SK-N-SH treated with all-trans-retinoic acid at 6 μM for 48 hours (cell line): ENCODE measurements around the gene RNF135.

Experiments used
- ARNTL ChIP-seq: fragments of 450-650 bp; formaldehyde crosslinking; IDR thresholded peaks from 2 replicates; pipeline ENCODE4 v1.5.0; 2020; ENCODE audit warnings: low read depth, mild to moderate bottlenecking, moderate library complexity, borderline replicate concordance
- CSRNP3 ChIP-seq: fragments of 250-450 bp; sonication (Bioruptor Pico); IDR thresholded peaks from 2 replicates; pipeline ENCODE4 v1.5.1; 2021; ENCODE audit warnings: mild to moderate bottlenecking, moderate library complexity
- ESRRG ChIP-seq: fragments of 250-450 bp; sonication (Bioruptor Pico); IDR thresholded peaks from 2 replicates; pipeline ENCODE4 v1.6.1; 2021; ENCODE audit warnings: mild to moderate bottlenecking
- GLIS3 ChIP-seq: fragments of 250-450 bp; sonication (Bioruptor Pico); IDR thresholded peaks from 2 replicates; pipeline ENCODE4 v1.5.0; 2020; ENCODE audit warnings: mild to moderate bottlenecking, moderate library complexity
- POU6F1 ChIP-seq: fragments of 250-450 bp; sonication (Bioruptor Pico); IDR thresholded peaks from 2 replicates; pipeline ENCODE4 v1.8.0; 2021; ENCODE audit warnings: low read depth, mild to moderate bottlenecking, moderate library complexity, borderline replicate concordance
- SNAI2 ChIP-seq: fragments of 250-450 bp; sonication (Bioruptor Pico); IDR thresholded peaks from 2 replicates; pipeline ENCODE4 v1.5.0; 2020; ENCODE audit warnings: mild to moderate bottlenecking, moderate library complexity
- TCF4 ChIP-seq: fragments of 250-450 bp; sonication (Bioruptor Pico); IDR thresholded peaks from 2 replicates; pipeline ENCODE4 v1.8.0; 2021; ENCODE audit warnings: mild to moderate bottlenecking, moderate library complexity, borderline replicate concordance
- ZFP3 ChIP-seq: fragments of 250-450 bp; sonication (Bioruptor Pico); IDR thresholded peaks from 2 replicates; pipeline ENCODE4 v1.5.0; 2020; ENCODE audit warnings: mild to moderate bottlenecking, moderate library complexity
- ZFP30 ChIP-seq: fragments of 450-650 bp; formaldehyde crosslinking; IDR thresholded peaks from 2 replicates; pipeline ENCODE4 v1.5.0; 2022; ENCODE audit warnings: mild to moderate bottlenecking, moderate library complexity

GRCh38 chr17:31002047-31002446 lies 31.2 kb downstream of the RNF135 start:
- TF ChIP-seq ZFP3 (no peak), ZFP30 (CRISPR knock-in tag) (no peak), GLIS3 (no peak), CSRNP3 (CRISPR knock-in tag) (no peak), POU6F1 (CRISPR knock-in tag) (no peak), ESRRG (no peak), TCF4 (CRISPR knock-in tag) (no peak), SNAI2 (CRISPR knock-in tag) (no peak), ARNTL (no peak)
